HEK293 (cell line): ENCODE measurements around the gene AJM1.
A peak's percentile ranks its signal among the peaks of the same experiment; 100 is the strongest.

Experiments used
- CTCF ChIA-PET: fragments of 350-600 bp; formaldehyde crosslinking; extraction: SDS; loops from one replicate; lab custom pipeline; 2021; ENCODE audit warnings: antibody characterized with exemption; lab: Yijun Ruan, JAX
- POLR2A ChIA-PET: fragments of 300-600 bp; formaldehyde crosslinking; extraction: SDS; loops from one replicate; lab custom pipeline; 2020; ENCODE audit warnings: antibody characterized with exemption, inconsistent platforms; lab: Yijun Ruan, JAX
- H3K27ac ChIP-seq: fragments of 200-500 bp; sonication (Bioruptor generic); 2 replicates; pipeline ENCODE4 v1.5.1; 2014; ENCODE audit warnings: low read depth, low read length, control low read depth, inconsistent platforms; ENCODE audit errors: extremely low read depth
- H3K36me3 ChIP-seq, 2 experiments: fragments of 200-500 bp in 1 of 2; sonication (Bioruptor generic) in 1 of 2; 1 replicate in 1 of 2; 2 replicates in 1 of 2; pipeline ENCODE4 v1.5.1; 2014 to 2017; ENCODE audit warnings: inconsistent platforms in 2 of 2, low read length in 2 of 2; ENCODE audit not compliant: control insufficient read depth in 2 of 2, insufficient read depth in 1 of 2
- H3K4me1 ChIP-seq: fragments of 200-500 bp; sonication (Bioruptor generic); 2 replicates; pipeline ENCODE4 v1.5.1; 2014; ENCODE audit warnings: mild to moderate bottlenecking, low read length, inconsistent platforms; ENCODE audit not compliant: control insufficient read depth, insufficient read depth
- H3K4me3 ChIP-seq: 2 replicates; pipeline ENCODE4 v1.5.1; 2011; ENCODE audit warnings: low read depth, mild to moderate bottlenecking, control low read depth, low read length, moderate library complexity
- H3K9me3 ChIP-seq: fragments of 200-500 bp; sonication (Bioruptor generic); 2 replicates; pipeline ENCODE4 v1.5.1; 2014; ENCODE audit warnings: low read depth, low read length, inconsistent platforms; ENCODE audit not compliant: control insufficient read depth, insufficient read depth
- CTCF ChIP-seq: fragments of 450-650 bp; formaldehyde crosslinking; IDR thresholded peaks from 2 replicates; pipeline ENCODE4 v1.5.1; 2016; ENCODE audit warnings: missing biosample characterization, missing genetic modification characterization
- EGR2 ChIP-seq: fragments of 450-650 bp; formaldehyde crosslinking; IDR thresholded peaks from 2 replicates; pipeline ENCODE4 v1.5.1; 2016; ENCODE audit warnings: low read depth, missing biosample characterization, missing genetic modification characterization
- GLIS1 ChIP-seq: fragments of 450-650 bp; formaldehyde crosslinking; IDR thresholded peaks from 2 replicates; pipeline ENCODE4 v1.5.1; 2016; ENCODE audit warnings: missing biosample characterization, missing genetic modification characterization
- GLIS2 ChIP-seq: fragments of 450-650 bp; formaldehyde crosslinking; IDR thresholded peaks from 2 replicates; pipeline ENCODE4 v1.5.1; 2016; ENCODE audit warnings: missing biosample characterization, missing genetic modification characterization
- KLF10 ChIP-seq: fragments of 450-650 bp; IDR thresholded peaks from 2 replicates; pipeline ENCODE4 v1.5.1; 2018; ENCODE audit warnings: missing biosample characterization, mild to moderate bottlenecking, missing genetic modification characterization
- KLF8 ChIP-seq: fragments of 450-650 bp; formaldehyde crosslinking; IDR thresholded peaks from 2 replicates; pipeline ENCODE4 v1.5.1; 2016; ENCODE audit warnings: missing biosample characterization, missing genetic modification characterization
- ZBTB20 ChIP-seq: fragments of 450-650 bp; formaldehyde crosslinking; IDR thresholded peaks from 2 replicates; pipeline ENCODE4 v1.5.1; 2016; ENCODE audit warnings: missing biosample characterization, missing genetic modification characterization
- ZBTB8A ChIP-seq: fragments of 450-650 bp; formaldehyde crosslinking; IDR thresholded peaks from 2 replicates; pipeline ENCODE4 v1.5.1; 2016; ENCODE audit warnings: missing biosample characterization, missing genetic modification characterization
- ZEB2 ChIP-seq: fragments of 450-650 bp; formaldehyde crosslinking; IDR thresholded peaks from 2 replicates; pipeline ENCODE4 v1.5.1; 2016; ENCODE audit warnings: missing biosample characterization, missing genetic modification characterization
- ZFHX2 ChIP-seq: fragments of 450-650 bp; formaldehyde crosslinking; conservative IDR thresholded peaks from 2 replicates; pipeline ENCODE4 v1.5.1; 2016; ENCODE audit warnings: missing biosample characterization, missing genetic modification characterization
- ZNF114 ChIP-seq: fragments of 450-650 bp; formaldehyde crosslinking; IDR thresholded peaks from 2 replicates; pipeline ENCODE4 v1.5.0; 2017; ENCODE audit warnings: missing biosample characterization, missing genetic modification characterization
- ZNF155 ChIP-seq: fragments of 450-650 bp; formaldehyde crosslinking; IDR thresholded peaks from 2 replicates; pipeline ENCODE4 v1.5.1; 2016; ENCODE audit warnings: missing biosample characterization, missing genetic modification characterization
- ZNF335 ChIP-seq: fragments of 450-650 bp; formaldehyde crosslinking; conservative IDR thresholded peaks from 2 replicates; pipeline ENCODE4 v1.5.1; 2016; ENCODE audit warnings: missing biosample characterization, missing genetic modification characterization
- ZNF530 ChIP-seq: fragments of 450-650 bp; formaldehyde crosslinking; IDR thresholded peaks from 2 replicates; pipeline ENCODE4 v1.5.1; 2016; ENCODE audit warnings: low read depth, missing biosample characterization, missing genetic modification characterization
- ZNF555 ChIP-seq: fragments of 450-650 bp; formaldehyde crosslinking; conservative IDR thresholded peaks from 2 replicates; pipeline ENCODE4 v1.5.1; 2017; ENCODE audit warnings: missing biosample characterization, mild to moderate bottlenecking, missing genetic modification characterization, inconsistent platforms
- ZNF621 ChIP-seq: fragments of 450-650 bp; formaldehyde crosslinking; IDR thresholded peaks from 2 replicates; pipeline ENCODE4 v1.5.1; 2017; ENCODE audit warnings: missing biosample characterization, missing genetic modification characterization
- ZNF639 ChIP-seq: fragments of 450-650 bp; formaldehyde crosslinking; IDR thresholded peaks from 2 replicates; pipeline ENCODE4 v1.5.1; 2016; ENCODE audit warnings: missing biosample characterization, missing genetic modification characterization
- ZNF645 ChIP-seq: fragments of 450-650 bp; formaldehyde crosslinking; IDR thresholded peaks from 2 replicates; pipeline ENCODE4; 2016; ENCODE audit warnings: missing biosample characterization, missing genetic modification characterization
- ZNF768 ChIP-seq: fragments of 450-650 bp; formaldehyde crosslinking; IDR thresholded peaks from 2 replicates; pipeline ENCODE4 v1.5.1; 2018; ENCODE audit warnings: missing biosample characterization, mild to moderate bottlenecking, missing genetic modification characterization
- ZNF777 ChIP-seq: fragments of 450-650 bp; formaldehyde crosslinking; IDR thresholded peaks from 2 replicates; pipeline ENCODE4 v1.5.1; 2017; ENCODE audit warnings: missing biosample characterization, missing genetic modification characterization, borderline replicate concordance
- ZNF791 ChIP-seq: fragments of 450-650 bp; formaldehyde crosslinking; IDR thresholded peaks from 2 replicates; pipeline ENCODE4 v1.5.1; 2016; ENCODE audit warnings: missing biosample characterization, missing genetic modification characterization
- TF ChIP-seq, protein P1 (sequence below): fragments of 450-650 bp; formaldehyde crosslinking; IDR thresholded peaks from 2 replicates; pipeline ENCODE4 v1.5.1; 2016; ENCODE audit warnings: missing biosample characterization, missing genetic modification characterization
- TF ChIP-seq, protein P2 (sequence below): fragments of 450-650 bp; formaldehyde crosslinking; optimal IDR thresholded peaks from 2 replicates; pipeline ENCODE3; 2016; ENCODE audit warnings: missing biosample characterization, mild to moderate bottlenecking, missing genetic modification characterization

Gene AJM1

GRCh38 chr9:136807281-136808074 lies 34.8 kb upstream of the AJM1 start, which contains the start of gene RABL6 (continued):
- no peak for TF ChIP-seq ZNF621 (tag by site-specific recombination)
- no peak for TF ChIP-seq ZNF555 (tag by site-specific recombination)
- no peak for TF ChIP-seq ZNF645 (tag by site-specific recombination)
- peak; percentile 54 for TF ChIP-seq KLF8 (tag by site-specific recombination)
- TF ChIP-seq ZNF639 (tag by site-specific recombination) = no peak
- no peak for TF ChIP-seq ZNF155 (tag by site-specific recombination)
- TF ChIP-seq, protein P1, sequence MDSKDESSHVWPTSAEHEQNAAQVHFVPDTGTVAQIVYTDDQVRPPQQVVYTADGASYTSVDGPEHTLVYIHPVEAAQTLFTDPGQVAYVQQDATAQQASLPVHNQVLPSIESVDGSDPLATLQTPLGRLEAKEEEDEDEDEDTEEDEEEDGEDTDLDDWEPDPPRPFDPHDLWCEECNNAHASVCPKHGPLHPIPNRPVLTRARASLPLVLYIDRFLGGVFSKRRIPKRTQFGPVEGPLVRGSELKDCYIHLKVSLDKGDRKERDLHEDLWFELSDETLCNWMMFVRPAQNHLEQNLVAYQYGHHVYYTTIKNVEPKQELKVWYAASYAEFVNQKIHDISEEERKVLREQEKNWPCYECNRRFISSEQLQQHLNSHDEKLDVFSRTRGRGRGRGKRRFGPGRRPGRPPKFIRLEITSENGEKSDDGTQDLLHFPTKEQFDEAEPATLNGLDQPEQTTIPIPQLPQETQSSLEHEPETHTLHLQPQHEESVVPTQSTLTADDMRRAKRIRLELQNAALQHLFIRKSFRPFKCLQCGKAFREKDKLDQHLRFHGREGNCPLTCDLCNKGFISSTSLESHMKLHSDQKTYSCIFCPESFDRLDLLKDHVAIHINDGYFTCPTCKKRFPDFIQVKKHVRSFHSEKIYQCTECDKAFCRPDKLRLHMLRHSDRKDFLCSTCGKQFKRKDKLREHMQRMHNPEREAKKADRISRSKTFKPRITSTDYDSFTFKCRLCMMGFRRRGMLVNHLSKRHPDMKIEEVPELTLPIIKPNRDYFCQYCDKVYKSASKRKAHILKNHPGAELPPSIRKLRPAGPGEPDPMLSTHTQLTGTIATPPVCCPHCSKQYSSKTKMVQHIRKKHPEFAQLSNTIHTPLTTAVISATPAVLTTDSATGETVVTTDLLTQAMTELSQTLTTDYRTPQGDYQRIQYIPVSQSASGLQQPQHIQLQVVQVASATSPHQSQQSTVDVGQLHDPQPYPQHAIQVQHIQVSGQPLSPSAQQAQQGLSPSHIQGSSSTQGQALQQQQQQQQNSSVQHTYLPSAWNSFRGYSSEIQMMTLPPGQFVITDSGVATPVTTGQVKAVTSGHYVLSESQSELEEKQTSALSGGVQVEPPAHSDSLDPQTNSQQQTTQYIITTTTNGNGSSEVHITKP (tag by site-specific recombination) = peak; percentile 43; the same call in 1 of the 2 replicates
- no peak for TF ChIP-seq ZNF114 (tag by site-specific recombination)
- no peak for TF ChIP-seq ZNF530 (tag by site-specific recombination)
- TF ChIP-seq, protein P2, sequence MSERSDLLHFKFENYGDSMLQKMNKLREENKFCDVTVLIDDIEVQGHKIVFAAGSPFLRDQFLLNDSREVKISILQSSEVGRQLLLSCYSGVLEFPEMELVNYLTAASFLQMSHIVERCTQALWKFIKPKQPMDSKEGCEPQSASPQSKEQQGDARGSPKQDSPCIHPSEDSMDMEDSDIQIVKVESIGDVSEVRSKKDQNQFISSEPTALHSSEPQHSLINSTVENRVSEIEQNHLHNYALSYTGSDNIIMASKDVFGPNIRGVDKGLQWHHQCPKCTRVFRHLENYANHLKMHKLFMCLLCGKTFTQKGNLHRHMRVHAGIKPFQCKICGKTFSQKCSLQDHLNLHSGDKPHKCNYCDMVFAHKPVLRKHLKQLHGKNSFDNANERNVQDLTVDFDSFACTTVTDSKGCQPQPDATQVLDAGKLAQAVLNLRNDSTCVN (tag by site-specific recombination) = peak; percentile 72
- TF ChIP-seq ZNF768 (tag by site-specific recombination) = no peak
- TF ChIP-seq EGR2 = peak; percentile 66

GRCh38 chr9:136808075-136808805 lies 34.0 kb upstream of the AJM1 start:
- Histone ChIP-seq H3K27ac (peak overlapping the region; percentile 96), H3K9me3 (no peaks in the 10 kb centered on the region), H3K4me3 (peak overlapping the region; percentile 84), H3K4me1 (peaks cover 7% of the 10 kb centered on the region; the same call in 1 of the 2 replicates), H3K36me3 (peaks cover 15 to 39% of the 10 kb centered on the region in 2 experiments)
- ChIA-PET CTCF (interaction anchor here (0.5 to 4.0 kb wide), 11 partner anchors 12 to 466 kb away, joined by 3 to 18 read pairs (median 4); partner anchors contain the start of gene AJM1), POLR2A (interaction anchor here (0.6 to 4.0 kb wide), 9 partner anchors 8 to 78 kb away, joined by 3 to 22 read pairs (median 7); partner anchors contain the start of genes AJM1 and TRAF2)
- TF ChIP-seq, protein P2 (tag by site-specific recombination) = peak; percentile 68
- TF ChIP-seq KLF8 (tag by site-specific recombination) = peak; percentile 12; the same call in 1 of the 2 replicates
- TF ChIP-seq GLIS1 = peak; percentile 52; the same call in 1 of the 2 replicates
- peak; percentile 15; the same call in 1 of the 2 replicates for TF ChIP-seq CTCF (tag by site-specific recombination)
- peak; percentile 56; the same call in 1 of the 2 replicates for TF ChIP-seq ZNF335 (tag by site-specific recombination)
- peak; percentile 66; the same call in 1 of the 2 replicates for TF ChIP-seq ZBTB20 (tag by site-specific recombination)
- TF ChIP-seq KLF10 (tag by site-specific recombination) = peak; percentile 43
- peak; percentile 87 for TF ChIP-seq ZBTB8A
- no peak for TF ChIP-seq ZFHX2 (tag by site-specific recombination)
- no peak for TF ChIP-seq ZNF791 (tag by site-specific recombination)
- TF ChIP-seq ZNF777 = no peak
- peak; percentile 6; the same call in 1 of the 2 replicates for TF ChIP-seq GLIS2 (tag by site-specific recombination)
- 0 out of 2 replicates have a peak, but pooled peaks have one; percentile 16 for TF ChIP-seq ZEB2 (tag by site-specific recombination)
- TF ChIP-seq, all 188 proteins: peak for 10
